Medulla oblongata (tissue), 1 donor: ENCODE data around the gene KCNH2.
"Not testable (repeated sequence)": the region's sequence is repeated elsewhere in the genome, so short reads cannot be mapped to it uniquely, and the experiment has no call there.

Experiments used
- DNase-seq: peaks from one replicate; pipeline ENCODE4 v3.0.0-alpha.2; 2015; ENCODE audit errors: extremely low spot score

Gene KCNH2

GRCh38 chr7:150978126-150978789 lies at the start of gene KCNH2:
Gene KCNH2, minus strand, starts transcription at chr7:150978321. Its CDS starts 408 bp downstream, at chr7:150977913.
- peak; percentile 44 for DNase-seq

- not testable (repeated sequence) for DNase-seq
Observed at GRCh38 chr7:151027728-151028130, 49.6 kb upstream of the KCNH2 start.

GRCh38 chr7:151026771-151027727 lies 48.9 kb upstream of the KCNH2 start:
- not testable (repeated sequence) for DNase-seq

- DNase-seq, result no peak
Observed at GRCh38 chr7:151025924-151026671, 48.0 kb upstream of the KCNH2 start.

GRCh38 chr7:151024435-151025056 lies 46.4 kb upstream of the KCNH2 start, which contains the start of gene ATG9B:
Gene ATG9B, minus strand, starts transcription at chr7:151024494. Its CDS starts 71 bp downstream, at chr7:151024423.
- no peak for DNase-seq

- DNase-seq, result no peak
Observed at GRCh38 chr7:151023232-151023631, 45.1 kb upstream of the KCNH2 start.

GRCh38 chr7:151020231-151020630 lies 42.1 kb upstream of the KCNH2 start:
- DNase-seq, result no peak

GRCh38 chr7:151019130-151019447 lies 41.0 kb upstream of the KCNH2 start:
- DNase-seq, result no peak

GRCh38 chr7:151018421-151019129 lies 40.5 kb upstream of the KCNH2 start:
- no peak for DNase-seq

GRCh38 chr7:151017953-151018420 lies 39.9 kb upstream of the KCNH2 start:
- peak; percentile 41 for DNase-seq

- DNase-seq, result no peak
Observed at GRCh38 chr7:151017370-151017952, 39.3 kb upstream of the KCNH2 start.

- no peak for DNase-seq
Observed at GRCh38 chr7:151016942-151017341, 38.8 kb upstream of the KCNH2 start.

GRCh38 chr7:151016505-151016904 lies 38.4 kb upstream of the KCNH2 start:
- no peak for DNase-seq

- no peak for DNase-seq
Observed at GRCh38 chr7:151015967-151016366, 37.8 kb upstream of the KCNH2 start.

- DNase-seq, result no peak
Observed at GRCh38 chr7:151014950-151015349, 36.8 kb upstream of the KCNH2 start.

GRCh38 chr7:151013733-151014497 lies 35.8 kb upstream of the KCNH2 start:
- DNase-seq, result peak; percentile 55

GRCh38 chr7:151013356-151013732 lies 35.2 kb upstream of the KCNH2 start:
- DNase-seq, result no peak

- no peak for DNase-seq
Observed at GRCh38 chr7:151012911-151013347, 34.8 kb upstream of the KCNH2 start.

GRCh38 chr7:151012031-151012692 lies 34.0 kb upstream of the KCNH2 start:
- no peak for DNase-seq
